GM18508 (cell line): Measurements from ENCODE around the gene SPTB.

Experiments used
- ATAC-seq: cut with Tn5 transposase; IDR thresholded peaks from one replicate; pipeline ENCODE4 v1.9.1; 2021; ENCODE audit warnings: moderate number of reproducible peaks; ENCODE audit not compliant: insufficient read depth, unreplicated experiment

SPTB gene

DNA sequence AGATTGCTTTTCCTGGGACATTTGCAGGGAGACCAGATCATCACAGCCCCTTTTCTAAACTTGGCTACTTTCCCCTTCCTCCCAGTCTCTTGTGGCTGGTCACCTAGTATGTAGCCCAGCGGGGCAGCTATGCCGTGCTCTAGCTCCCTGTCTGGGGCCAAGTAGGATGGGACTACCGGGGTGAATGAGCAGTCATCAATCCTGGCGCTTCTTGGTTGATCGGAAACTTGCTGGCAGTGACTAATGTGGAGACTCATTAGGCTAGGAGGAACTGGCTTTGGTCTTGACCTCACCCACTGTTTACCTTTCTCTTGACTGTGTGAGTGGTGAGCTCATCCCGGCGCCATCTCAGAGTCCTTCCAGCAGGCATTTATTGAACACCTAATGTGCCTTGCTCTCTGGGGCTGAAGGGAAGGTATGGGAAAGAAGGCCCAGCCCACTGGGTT lies 159.6 kb downstream of the SPTB start:
- ATAC-seq = no peak

DNA sequence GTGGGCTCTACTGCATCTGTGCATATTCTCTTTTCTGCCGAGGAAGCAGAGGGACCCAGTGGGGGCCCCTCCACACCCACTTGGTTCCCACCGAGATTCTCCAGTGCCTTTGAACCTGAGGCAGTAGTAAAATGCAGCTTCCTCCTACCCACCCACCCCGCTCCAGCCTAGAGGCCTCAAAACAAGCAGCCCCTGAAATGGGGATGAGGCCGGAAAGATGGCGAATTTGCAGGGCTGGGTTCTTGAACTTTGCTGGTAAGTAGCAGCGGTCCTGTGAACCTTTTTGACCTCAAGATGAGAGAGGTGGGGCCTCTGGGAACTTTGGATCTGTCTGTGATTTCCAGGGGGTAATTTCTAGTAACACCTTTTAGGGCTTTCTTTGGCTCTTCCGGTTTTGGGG lies 160.1 kb downstream of the SPTB start:
- no peak for ATAC-seq

DNA sequence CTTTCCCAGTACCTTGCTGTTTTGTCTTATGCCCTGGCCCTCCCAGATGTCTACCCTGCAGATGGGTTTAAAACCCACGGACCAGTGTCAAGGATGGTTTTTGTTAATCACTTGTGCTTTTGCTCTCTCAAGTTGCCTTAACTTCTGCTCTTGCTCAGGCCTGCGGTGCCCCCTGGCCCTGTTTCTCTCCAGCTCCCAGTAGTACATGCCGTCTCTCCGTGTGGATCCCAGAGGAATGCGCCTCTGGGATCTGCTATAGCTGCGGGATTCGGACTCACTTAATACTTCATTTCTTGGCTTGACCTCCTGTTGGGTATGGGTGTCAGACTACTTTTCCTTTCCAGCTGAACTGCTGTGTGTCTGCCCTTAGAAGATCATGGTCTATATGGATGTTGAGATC lies 160.9 kb downstream of the SPTB start:
- ATAC-seq = no peak

DNA sequence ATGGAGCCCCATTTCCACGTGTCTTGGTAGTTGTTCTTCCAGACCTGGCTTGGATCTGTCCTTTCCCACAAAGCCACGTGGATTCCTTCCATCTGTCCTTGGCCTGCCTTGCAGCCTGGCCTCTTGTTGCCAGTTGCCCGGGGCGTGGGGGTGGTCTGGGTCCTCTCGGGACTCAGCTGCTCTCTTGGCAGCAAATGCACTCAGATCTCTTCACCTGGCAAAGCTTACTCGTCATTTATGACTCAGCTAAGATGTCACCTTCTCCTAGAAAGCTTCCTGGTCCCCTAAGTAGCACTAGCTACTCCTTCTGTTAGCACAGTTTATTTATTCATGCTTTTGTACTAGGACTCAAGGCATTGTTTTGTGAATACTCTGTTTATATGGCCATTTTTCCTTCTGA lies 161.8 kb downstream of the SPTB start:
- ATAC-seq = no peak

DNA sequence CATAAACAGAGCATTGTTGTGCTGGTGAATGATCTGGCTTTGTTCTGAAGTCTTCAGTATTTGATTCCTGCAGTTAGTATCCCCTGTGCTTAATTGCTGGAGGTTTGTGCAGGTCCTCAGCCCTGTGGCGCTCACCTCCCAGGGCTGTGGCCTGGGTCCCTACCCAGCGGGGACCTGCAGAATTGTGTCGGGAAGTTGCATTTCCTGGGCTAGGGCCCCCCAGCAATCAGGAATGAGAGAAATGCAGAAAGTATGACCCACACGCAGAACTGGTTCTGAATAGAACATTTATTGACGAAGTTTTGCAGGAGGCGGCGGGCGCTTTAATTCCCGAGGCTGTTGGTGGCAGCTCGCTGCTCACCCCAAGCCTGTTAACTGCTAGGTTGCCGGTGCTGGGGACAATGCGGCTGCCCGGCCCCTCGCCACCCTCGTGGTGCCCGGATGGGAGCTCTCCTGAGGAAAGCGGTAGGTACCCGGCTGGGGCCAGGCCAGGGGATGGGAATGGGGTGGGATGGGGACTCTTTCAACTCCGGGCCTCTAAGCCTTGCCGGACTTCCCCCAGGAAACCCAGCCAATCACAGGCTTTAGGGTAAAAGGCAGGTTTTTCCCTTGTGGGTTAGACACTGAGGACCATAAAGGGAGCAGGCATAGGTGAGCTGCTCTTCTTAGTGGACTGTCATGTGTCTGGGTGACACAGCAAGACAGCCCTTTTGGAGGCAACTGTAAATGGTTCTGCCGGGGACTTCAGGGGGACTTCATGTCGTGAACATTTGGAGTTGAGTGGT lies 163.9 kb downstream of the SPTB start:
- ATAC-seq = no peak

DNA sequence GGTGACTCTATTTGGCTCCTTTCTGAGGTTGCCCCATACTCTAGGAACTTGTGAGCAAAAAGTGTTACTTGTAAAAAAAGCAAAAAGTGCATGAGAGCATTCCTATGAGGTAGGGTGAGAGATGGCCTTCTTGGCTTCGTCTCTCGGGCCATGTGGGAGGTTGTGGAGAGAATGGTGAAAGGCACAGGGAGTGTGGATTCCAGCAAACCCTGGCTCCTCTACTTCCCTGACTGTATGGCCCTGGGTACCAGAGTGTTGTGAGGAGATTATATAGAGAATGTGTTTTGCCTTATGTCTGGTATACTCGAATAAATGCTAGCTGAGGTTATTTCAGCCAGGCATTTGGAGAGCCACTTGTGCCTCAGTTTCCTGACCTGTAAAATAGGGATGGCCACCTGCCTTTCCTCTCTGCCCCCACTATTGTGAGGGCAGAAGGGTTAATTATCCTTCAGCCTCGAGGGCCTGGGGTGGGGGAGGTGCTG lies 164.5 kb downstream of the SPTB start:
- no peak for ATAC-seq

DNA sequence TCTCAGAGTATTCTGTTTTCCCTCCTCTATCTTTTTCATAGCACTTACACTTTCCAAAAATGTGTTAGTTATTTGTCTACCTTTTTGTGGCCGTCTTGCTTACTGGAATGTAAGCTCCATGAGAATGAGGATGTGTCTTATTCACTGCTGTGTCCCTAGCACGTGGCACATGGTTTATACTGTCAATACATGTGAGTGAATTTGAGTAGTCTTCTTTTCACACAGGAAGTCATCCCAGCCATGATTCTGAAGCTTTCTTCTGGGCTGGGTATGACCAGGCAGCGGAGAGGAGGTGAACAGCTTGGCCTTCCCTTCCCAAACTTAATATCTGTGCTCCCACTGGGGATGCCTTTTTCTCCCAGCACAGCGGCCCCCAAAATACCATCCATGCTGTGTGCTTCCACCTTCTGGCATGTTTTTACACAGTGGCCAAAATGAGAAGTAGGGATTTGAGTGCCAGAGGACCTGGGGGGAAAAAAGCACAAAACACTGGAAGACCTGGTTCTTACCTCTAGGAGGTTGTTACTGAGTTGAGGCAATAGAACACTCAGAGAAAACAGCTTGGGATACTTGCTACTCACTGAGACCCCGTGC lies 165.2 kb downstream of the SPTB start:
- ATAC-seq = no peak

DNA sequence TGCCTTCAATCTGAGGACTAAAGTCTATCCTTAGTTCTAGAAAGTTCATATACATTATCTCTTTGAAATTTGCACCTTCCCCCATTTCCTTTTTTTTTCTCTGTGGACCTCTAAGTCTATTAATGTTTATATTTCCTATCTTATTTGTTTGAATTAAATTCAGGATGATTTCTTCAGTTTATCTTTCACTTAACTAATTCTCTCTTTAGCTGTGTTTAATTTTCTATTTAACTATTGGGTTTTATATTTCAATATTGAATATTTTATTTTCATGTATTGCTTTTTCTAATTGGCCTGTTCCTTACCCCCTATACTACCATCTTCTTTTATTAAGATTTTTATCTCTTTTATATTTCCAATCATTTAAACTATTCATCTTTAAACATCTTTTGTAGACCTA lies 166.0 kb downstream of the SPTB start:
- no peak for ATAC-seq

DNA sequence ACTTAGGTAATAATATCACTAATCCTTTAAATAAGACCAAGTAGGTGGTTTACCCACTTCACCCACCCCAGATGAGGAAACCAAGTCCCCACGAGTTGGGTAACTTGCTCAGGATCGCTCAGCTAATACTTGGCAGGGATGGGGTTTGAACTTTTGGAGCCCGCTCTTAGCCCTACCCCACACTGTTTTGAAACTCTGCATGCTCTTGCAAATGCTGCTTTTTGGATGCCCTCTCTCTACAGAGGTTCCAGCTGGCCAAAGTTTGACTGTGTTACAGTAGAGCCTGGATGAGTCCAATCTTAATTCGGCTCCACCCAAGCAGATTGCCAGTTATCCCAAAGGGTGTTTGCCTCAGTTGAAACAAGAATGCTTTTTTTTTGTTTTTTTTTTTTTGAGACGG lies 168.7 kb downstream of the SPTB start:
- no peak for ATAC-seq

DNA sequence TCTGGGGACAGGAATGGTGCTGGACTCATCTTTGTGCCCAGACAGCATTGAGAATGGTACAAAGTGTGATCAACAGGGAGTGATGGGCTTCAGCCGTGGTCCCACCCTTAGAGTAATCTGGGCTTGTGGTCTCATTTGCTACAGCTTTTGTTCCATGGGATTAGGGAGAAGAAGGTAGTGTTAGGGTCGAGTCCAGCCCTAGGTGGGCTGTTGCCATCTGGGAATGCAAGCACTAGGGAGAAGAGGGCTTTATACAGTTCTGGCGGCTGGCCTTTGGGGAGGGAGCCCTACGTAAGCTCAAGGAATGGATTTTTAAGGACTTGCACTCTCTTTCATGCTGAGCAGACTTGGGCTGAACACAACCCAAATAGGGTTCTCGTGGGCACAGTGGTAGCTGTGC lies 170.6 kb downstream of the SPTB start:
- ATAC-seq = no peak

DNA sequence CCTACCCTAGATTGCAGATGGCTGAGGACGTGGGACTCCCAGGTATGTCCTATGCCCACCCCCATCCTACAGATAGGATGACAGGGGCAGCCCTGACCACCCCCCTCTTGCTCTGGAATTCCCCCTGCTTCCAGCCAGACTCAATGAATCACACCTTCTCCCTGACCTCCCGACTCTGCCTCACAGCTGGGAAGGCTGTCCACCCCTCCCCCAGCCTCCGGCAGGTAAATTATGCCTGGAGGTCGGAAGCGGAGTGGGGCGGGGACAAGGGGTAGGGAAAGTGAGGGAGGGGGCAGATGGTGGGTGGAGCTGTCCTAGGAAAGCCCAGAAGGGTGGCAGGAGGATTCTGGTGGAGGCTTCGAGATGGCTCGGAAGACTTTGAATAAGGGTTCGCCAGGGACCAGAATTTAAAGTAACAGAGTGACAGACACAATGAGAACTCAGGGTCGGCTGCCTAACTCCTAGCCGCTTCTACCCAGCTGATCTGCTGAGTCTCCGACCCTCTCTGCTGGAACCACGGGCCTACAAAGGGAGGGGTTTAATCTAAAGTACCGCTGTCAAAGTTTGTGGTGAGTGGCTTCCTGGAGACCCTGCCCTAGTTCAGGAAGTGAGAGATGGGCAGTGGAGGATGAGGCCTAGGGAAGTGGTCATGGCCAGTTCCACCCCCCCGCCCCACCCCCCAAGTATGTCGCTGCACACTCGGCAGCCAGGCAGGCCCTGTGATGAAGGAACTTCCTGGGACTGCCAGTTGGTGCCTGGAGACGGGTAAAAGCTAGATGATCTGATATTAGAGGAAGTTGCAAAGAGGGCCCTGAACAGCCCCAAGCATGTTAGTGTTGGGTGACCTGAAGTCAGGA lies 171.3 kb downstream of the SPTB start:
- no peak for ATAC-seq

DNA sequence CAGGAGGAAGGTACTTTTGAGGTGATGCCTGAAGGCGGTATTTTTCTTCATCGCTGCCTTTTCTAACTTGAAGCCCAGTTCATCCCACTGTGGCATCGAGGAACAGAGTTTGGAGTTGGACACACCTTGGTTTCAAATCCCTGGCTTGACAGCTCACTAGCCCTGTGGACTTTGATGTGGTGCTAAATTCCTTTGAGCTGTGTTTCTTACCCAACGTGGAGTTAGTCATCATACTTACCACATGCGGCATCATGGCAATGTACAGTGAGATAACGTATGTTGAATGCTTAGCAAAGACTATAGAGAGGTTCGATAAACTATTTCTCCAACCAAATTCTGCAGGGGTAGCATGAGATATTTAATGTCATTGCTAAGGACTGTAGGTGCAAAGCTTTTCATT lies 172.0 kb downstream of the SPTB start:
- ATAC-seq = no peak

DNA sequence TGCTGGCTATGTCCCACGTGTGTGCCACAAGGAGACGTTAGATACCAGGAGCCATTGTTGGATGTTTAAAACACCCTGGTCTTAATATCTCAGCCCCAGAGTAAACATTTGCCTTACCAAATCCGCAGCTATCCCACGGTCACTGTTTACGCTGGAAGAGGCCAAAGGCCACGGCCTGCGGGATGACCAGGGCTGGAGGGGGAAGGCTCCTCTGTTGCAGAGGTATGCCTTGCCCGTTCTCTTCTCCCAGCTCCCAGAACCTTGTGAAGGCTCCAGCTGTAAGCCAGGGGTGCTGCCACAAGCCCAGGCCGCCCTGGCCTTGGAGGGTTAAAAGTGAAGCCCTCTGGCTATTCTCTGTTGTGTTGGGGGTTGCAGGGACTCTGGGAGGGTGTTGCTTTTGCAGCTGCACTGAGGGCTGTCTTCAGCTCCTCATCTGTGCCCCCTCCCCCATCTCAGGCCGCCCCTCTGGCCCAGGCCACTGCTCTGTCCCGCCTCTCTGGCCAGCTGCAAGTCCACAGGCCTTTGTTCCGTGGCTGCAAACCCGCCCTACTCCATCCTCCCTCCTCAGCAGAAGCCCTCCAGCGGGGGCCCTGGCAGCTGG lies 173.0 kb downstream of the SPTB start:
- no peak for ATAC-seq

DNA sequence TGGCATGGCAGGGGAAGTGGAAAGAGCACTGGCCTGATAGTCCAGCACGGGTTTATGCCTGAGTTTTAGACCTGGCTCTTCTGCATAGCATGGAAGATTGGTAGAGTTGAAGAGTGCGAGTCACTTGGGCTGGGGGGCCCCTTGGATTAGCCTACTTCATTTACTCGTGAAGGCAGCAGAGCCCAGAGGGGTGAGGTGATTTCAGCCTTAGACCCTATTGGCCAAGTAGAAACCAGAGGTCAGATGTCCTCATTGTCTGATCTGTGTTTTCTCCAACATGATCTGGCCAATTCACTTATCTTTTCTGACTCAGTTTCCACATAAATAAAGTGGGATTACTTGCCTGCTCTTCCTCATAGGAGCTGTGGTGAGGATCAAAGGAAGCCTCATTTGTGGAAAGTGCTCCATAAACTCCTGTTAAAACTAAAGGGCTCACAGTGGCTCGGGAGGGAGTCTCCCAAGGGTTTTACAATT lies 173.6 kb downstream of the SPTB start:
- no peak for ATAC-seq

DNA sequence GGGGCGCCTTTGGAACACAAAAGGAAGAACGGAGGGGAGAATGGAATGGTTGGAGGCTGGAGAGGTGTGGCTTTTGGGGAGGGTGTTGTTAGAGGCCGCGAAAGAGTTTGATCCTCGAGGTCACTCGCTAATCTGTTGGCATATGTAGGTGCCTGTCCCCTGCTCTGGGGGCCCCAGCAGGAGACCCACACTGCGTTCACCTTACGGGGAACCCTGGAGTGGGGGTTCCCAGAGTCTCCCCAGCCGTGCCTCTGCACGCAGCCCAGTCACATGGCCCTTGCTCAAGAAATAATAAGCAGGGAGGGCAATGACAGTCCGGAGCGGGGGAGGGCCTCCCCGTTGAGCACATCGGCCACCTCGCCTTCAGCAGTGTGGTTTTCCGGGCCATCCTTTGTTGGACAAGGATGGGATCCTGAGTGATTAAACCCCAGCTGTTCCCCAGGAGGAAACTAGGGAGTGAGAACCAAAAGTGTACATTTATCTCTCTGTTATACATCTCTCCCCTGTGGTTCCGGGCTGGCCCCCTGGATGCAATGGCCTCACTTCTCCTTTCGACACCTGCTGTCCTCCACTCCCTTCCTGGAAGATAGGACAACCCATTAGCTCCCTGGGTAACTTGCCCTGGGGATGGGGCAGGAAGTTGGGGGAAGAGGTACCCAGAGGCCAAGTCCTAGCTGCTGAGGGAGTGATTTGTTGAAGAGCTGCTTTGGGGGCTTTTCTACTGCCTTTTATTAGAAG lies 174.2 kb downstream of the SPTB start:
- ATAC-seq = no peak

DNA sequence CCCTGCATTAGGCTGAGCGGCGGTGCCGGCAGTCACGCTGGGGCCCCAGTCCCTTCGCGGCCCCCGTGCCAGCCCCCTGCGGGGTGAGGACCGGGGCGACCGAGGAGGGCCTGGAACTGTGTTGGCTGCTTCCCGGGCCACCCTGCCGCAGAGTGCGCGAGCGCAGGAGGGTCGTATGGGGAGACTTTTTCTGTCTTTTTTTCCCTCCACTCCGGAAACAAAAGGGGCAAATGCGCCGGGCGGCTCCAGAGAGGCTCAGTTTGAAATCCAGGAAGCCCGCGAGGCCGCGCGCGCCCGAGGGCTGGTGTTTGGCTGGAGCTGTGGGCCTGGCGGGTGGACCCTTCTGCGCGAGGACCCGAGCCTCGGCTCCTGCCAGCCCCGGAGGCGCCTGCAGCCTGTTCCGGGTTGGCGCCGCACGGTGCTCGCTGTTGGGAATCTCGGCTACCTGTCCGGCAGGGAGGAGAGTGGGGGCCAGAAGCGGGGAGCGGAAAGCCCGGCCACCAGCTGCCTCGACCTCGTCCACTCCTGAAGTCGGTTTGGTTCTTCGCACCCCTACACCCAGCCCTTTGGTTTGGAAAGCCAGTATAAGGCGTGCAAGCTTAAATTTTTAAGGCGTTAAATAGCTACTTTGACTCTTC lies 174.8 kb downstream of the SPTB start:
- no peak for ATAC-seq

DNA sequence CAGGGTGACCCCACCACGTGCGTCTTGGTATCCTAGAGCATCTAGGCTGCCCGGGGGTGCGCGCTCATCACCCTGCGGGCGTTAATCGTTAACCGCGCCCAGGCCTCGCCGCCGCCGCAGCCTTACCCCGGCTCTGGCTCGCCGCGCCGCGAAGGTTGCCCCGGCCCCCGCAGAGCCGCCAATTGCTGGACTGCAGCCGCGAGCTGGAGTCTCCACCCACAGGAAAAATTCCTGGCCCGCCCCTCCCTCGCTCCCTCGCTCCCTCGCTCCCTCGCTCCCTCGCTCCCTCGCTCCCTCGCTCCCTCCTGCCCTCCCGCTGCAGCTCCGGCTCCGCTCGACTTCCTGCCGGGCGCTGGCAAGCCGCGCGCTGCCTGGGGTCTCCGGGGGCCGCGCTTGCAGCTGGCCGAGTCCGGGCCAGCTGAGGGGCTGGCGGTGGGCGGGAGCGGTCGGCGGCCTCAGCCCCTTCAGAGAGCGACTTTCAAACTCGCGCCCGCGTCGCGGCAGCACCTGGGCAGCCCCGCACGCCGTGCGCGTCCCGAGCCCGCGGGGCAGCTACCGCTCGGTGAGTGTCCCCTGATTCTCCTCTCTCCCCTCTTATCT lies 175.5 kb downstream of the SPTB start, which contains the start of gene PLEKHG3:
Gene PLEKHG3, plus strand, starts transcription at position 282 of the 600 bp plus-strand sequence. CDS start 23,208 bp downstream, outside the sequence.
- no peak for ATAC-seq

DNA sequence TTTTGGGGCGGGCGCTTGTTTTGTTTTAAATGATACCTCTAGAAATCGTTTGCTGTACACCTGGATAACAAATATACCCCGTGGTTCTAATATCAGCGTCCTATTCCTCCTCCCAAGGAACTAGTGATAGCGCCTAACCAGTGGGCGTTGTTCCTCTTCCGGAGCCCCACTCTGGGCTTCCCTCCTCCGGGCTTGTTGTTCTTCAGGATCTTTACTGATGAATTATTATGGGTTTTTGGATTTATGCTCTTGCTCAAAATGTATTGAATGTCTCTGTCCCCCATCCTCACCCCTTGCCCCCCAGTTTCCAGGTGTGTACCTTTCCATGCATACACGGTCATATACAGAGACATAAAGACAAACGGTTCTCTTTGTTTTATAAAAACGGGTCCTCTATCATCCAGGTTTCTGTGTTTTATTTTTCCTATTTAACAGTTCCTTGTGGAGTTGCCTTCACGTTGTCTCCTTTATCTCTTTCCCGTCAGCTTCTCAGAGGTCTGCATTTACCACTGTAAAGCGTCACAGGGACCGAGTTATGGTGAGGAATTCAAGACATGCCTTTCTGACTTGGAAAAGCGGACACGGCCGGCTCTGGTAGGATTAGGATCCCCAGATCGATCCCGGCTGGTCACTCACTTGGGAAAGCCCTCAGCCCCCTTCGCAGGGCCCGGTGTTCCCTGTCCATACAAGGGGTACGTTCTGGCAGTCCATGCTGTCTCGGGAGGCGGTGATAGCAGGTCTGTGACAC lies 176.1 kb downstream of the SPTB start:
- ATAC-seq = no peak
